ENCODE results near the gene PRG3. TPM values are rescaled to one million over a fixed set of nuclear protein-coding genes. Genes with fewer than 3 reads are reported as not detected.

PRG3 gene
- total RNA-seq, 1 experiment from 2014 or later: not detected

DNA sequence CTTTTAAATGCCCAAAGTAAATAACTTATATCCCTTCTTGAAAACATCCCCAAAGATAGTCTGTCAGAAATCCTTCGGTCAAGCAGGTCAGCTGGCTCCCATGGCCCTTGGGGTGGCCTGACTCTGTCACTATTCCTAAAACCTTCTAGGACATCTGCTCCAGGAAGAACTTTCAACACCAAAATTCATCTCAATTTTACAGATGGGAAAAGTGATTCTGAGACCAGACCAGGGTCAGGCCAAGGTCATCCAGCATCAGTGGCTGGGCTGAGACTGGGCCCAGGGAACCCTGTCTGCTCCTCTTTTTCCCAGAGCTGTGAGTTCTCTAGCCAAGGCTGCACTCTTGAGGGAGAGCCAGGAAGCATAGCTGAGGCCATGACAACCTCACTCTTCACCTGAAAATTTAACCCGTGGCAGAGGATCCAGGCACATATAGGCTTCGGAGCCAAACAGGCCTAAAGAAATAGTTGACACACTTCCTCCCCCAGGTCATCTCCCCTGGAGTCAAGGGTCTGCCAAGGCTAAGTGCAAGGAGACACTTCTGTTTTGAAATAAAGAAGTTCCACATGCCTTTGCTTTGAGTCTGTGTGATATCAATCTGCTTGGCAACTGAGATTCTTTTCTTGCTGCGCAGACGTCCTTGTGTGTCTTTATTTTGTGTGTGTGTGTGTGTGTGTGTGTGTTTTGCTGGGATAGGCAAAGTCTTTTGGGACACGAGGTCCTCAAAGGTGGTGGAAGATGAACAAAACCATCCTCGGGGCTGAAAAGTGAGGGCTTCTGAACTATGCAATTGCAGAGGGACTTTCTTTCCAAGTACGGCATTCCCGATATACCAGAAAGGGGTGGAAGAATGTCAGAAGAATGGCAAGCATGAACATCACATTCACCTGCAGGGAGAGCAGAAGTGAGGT is 26.3 kb upstream of the PRG3 start:
- no peak for TF ChIP-seq SRF (IDR thresholded peaks at IDR 0.05; ENCODE audit: low read depth)
- TF ChIP-seq, protein P1, sequence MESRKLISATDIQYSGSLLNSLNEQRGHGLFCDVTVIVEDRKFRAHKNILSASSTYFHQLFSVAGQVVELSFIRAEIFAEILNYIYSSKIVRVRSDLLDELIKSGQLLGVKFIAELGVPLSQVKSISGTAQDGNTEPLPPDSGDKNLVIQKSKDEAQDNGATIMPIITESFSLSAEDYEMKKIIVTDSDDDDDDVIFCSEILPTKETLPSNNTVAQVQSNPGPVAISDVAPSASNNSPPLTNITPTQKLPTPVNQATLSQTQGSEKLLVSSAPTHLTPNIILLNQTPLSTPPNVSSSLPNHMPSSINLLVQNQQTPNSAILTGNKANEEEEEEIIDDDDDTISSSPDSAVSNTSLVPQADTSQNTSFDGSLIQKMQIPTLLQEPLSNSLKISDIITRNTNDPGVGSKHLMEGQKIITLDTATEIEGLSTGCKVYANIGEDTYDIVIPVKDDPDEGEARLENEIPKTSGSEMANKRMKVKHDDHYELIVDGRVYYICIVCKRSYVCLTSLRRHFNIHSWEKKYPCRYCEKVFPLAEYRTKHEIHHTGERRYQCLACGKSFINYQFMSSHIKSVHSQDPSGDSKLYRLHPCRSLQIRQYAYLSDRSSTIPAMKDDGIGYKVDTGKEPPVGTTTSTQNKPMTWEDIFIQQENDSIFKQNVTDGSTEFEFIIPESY (IDR thresholded peaks at IDR 0.05; ENCODE audit: extremely low read depth, insufficient replicate concordance, low read length): no peak
- no peak for TF ChIP-seq ZNF274 (IDR thresholded peaks at IDR 0.05; ENCODE audit: low read depth, low read length)
- no peak for TF ChIP-seq CBX3 (IDR thresholded peaks at IDR 0.05; ENCODE audit: low read depth)
- TF ChIP-seq YY1 (IDR thresholded peaks at IDR 0.05; ENCODE audit: extremely low read depth, insufficient replicate concordance, low read depth, low read length): no peak
- TF ChIP-seq CEBPB (IDR thresholded peaks at IDR 0.05; ENCODE audit: low read depth): no peak
- no peak for TF ChIP-seq TCF7L2 (IDR thresholded peaks at IDR 0.05; ENCODE audit: borderline replicate concordance, extremely low read depth, insufficient read depth, insufficient read length)
- TF ChIP-seq SIN3A (IDR thresholded peaks at IDR 0.05; ENCODE audit: low read depth): no peak
- TF ChIP-seq EZH2phosphoT487 (IDR thresholded peaks at IDR 0.05; ENCODE audit: borderline replicate concordance): no peak
- no peak for TF ChIP-seq POLR2A (IDR thresholded peaks at IDR 0.05; ENCODE audit: borderline replicate concordance, extremely low read depth, insufficient read depth, insufficient read length)
- no peak for TF ChIP-seq POLR2AphosphoS5 (IDR thresholded peaks at IDR 0.05; ENCODE audit: low read depth, low read length)
- TF ChIP-seq, protein P2, sequence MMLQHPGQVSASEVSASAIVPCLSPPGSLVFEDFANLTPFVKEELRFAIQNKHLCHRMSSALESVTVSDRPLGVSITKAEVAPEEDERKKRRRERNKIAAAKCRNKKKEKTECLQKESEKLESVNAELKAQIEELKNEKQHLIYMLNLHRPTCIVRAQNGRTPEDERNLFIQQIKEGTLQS (IDR thresholded peaks at IDR 0.05): no peak
- TF ChIP-seq EGR1 (IDR thresholded peaks at IDR 0.05; ENCODE audit: low read depth): no peak
- TF ChIP-seq, protein P3, sequence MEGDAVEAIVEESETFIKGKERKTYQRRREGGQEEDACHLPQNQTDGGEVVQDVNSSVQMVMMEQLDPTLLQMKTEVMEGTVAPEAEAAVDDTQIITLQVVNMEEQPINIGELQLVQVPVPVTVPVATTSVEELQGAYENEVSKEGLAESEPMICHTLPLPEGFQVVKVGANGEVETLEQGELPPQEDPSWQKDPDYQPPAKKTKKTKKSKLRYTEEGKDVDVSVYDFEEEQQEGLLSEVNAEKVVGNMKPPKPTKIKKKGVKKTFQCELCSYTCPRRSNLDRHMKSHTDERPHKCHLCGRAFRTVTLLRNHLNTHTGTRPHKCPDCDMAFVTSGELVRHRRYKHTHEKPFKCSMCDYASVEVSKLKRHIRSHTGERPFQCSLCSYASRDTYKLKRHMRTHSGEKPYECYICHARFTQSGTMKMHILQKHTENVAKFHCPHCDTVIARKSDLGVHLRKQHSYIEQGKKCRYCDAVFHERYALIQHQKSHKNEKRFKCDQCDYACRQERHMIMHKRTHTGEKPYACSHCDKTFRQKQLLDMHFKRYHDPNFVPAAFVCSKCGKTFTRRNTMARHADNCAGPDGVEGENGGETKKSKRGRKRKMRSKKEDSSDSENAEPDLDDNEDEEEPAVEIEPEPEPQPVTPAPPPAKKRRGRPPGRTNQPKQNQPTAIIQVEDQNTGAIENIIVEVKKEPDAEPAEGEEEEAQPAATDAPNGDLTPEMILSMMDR (IDR thresholded peaks at IDR 0.05 in 2 of 3, conservative IDR thresholded peaks at IDR 0.05 in 1 of 3; ENCODE audit: borderline replicate concordance in 1 of 3, insufficient read depth in 1 of 3, low read depth in 2 of 3, low read length in 2 of 3): no peak
- no peak for TF ChIP-seq JUND (IDR thresholded peaks at IDR 0.05)
- POLR2A ChIA-PET: no interaction called here
- no peak overlapping the region for H3K4me2 ChIP-seq (ENCODE audit: low read length)
- intact Hi-C loops (cut with micrococcal nuclease): no loop called here
- no peaks in the 10 kb centered on the region; a peak in 1 of 4 replicates for H3K36me3 ChIP-seq (ENCODE audit: control insufficient read depth in 1 of 2, insufficient read depth in 2 of 2, low read length in 2 of 2)
- BruUV-seq (replicated peaks): TSS peak; percentile 65
- H4K20me1 ChIP-seq (ENCODE audit: insufficient read depth): no peaks in the 10 kb centered on the region
- no peaks in the 10 kb centered on the region for H3K9me3 ChIP-seq (ENCODE audit: control insufficient read depth in 1 of 2, insufficient read depth in 1 of 2, low read depth in 1 of 2, low read length in 2 of 2)
- H3K27ac ChIP-seq (ENCODE audit: low read depth, low read length): no peak overlapping the region
- RAD21 ChIA-PET (ENCODE audit: low non-redundant PET in 1 of 2, low total read pairs in 2 of 2, uncharacterized antibody in 2 of 2, unreplicated experiment in 2 of 2): no interaction called here
- CTCF ChIA-PET: no interaction called here
- no peaks in the 10 kb centered on the region for H3K79me2 ChIP-seq (ENCODE audit: insufficient read depth, low read length)
- no peaks in the 10 kb centered on the region for H3K27me3 ChIP-seq (ENCODE audit: insufficient read depth, low read length)
- no peak overlapping the region for H2AFZ ChIP-seq (ENCODE audit: low read depth, low read length, poor library complexity, severe bottlenecking)
- H3K9ac ChIP-seq (ENCODE audit: low read length): no peak overlapping the region
- no peak overlapping the region for H3K4me3 ChIP-seq (replicated peaks in 1 of 2; ENCODE audit: low read depth in 1 of 2, low read length in 2 of 2)
- no peaks in the 10 kb centered on the region for H3K9me2 ChIP-seq (ENCODE audit: insufficient read depth)
- peaks cover 3 to 7% of the 10 kb centered on the region in 2 experiments for H3K4me1 ChIP-seq (ENCODE audit: control insufficient read depth in 1 of 2, insufficient read depth in 2 of 2, low read length in 2 of 2)
- DNase-seq (ENCODE audit: low read depth, low spot score): no peak
- ATAC-seq: no peak
